GM18907 (cell line): ENCODE results near the gene CUBN.
A peak's percentile ranks its signal among the peaks of the same experiment; 100 is the strongest.
"Not testable (repeated sequence)": the region's sequence is repeated elsewhere in the genome, so short reads cannot be mapped to it uniquely, and the experiment has no call there.

Experiments
- ATAC-seq: cut with Tn5 transposase; IDR thresholded peaks from one replicate; pipeline ENCODE4 v1.9.1; 2021; ENCODE audit warnings: mild to moderate bottlenecking, moderate library complexity; ENCODE audit not compliant: unreplicated experiment

CUBN gene

GRCh38 chr10:17021656-17022465, 107.8 kb downstream of the CUBN start:
- ATAC-seq: no peak

GRCh38 chr10:17019696-17020095, 109.9 kb downstream of the CUBN start:
- ATAC-seq: no peak

GRCh38 chr10:17013131-17013983, 116.3 kb downstream of the CUBN start:
- not testable (repeated sequence) for ATAC-seq

GRCh38 chr10:17012731-17013130, 116.9 kb downstream of the CUBN start:
- not testable (repeated sequence) for ATAC-seq

- no peak for ATAC-seq
These were observed 119.1 kb downstream of the CUBN start for GRCh38 chr10:17010363-17011145.

GRCh38 chr10:17009212-17009700, 120.4 kb downstream of the CUBN start:
- ATAC-seq: no peak

GRCh38 chr10:17007418-17007770, 122.2 kb downstream of the CUBN start:
- no peak for ATAC-seq

- no peak for ATAC-seq
These were observed 122.8 kb downstream of the CUBN start for GRCh38 chr10:17006631-17007417.

- no peak for ATAC-seq
These were observed 123.7 kb downstream of the CUBN start for GRCh38 chr10:17005621-17006566.

GRCh38 chr10:17004801-17005380, 124.7 kb downstream of the CUBN start:
- no peak for ATAC-seq

GRCh38 chr10:17003651-17004286, 125.8 kb downstream of the CUBN start:
- ATAC-seq: no peak

- ATAC-seq: no peak
These were observed 126.5 kb downstream of the CUBN start for GRCh38 chr10:17003151-17003550.

GRCh38 chr10:17001961-17002749, 127.5 kb downstream of the CUBN start:
- peak; percentile 69 for ATAC-seq

GRCh38 chr10:17001297-17001744, 128.3 kb downstream of the CUBN start:
- ATAC-seq: no peak

- ATAC-seq: no peak
These were observed 129.8 kb downstream of the CUBN start for GRCh38 chr10:16999665-17000451.

GRCh38 chr10:16996530-16996964, 133.1 kb downstream of the CUBN start:
- no peak for ATAC-seq
